H9 (cell line): ENCODE data around the gene ZNF101. TPM values are rescaled to one million over a fixed set of nuclear protein-coding genes. Genes with fewer than 3 reads are reported as not detected.

ENCODE experiments used
- DNase-seq: peaks from one replicate; pipeline ENCODE4 v3.0.0-alpha.2; 2017
- H2AFZ ChIP-seq: one replicate; pipeline ENCODE4 v1.6.1; 2013; ENCODE audit warnings: mild to moderate bottlenecking, low read length, control low read depth, moderate library complexity
- H2AK5ac ChIP-seq: 2 replicates; pipeline ENCODE4 v1.6.1; 2013; ENCODE audit warnings: low read length, control low read depth, mixed read lengths; ENCODE audit not compliant: insufficient read length
- H2BK120ac ChIP-seq: one replicate; pipeline ENCODE4 v1.6.1; 2013; ENCODE audit warnings: low read depth, mild to moderate bottlenecking, low read length, control low read depth, inconsistent platforms; ENCODE audit not compliant: poor library complexity, severe bottlenecking
- H2BK12ac ChIP-seq: 2 replicates; pipeline ENCODE4 v1.6.1; 2013; ENCODE audit warnings: low read length, control low read depth, mixed read lengths, low read depth; ENCODE audit not compliant: insufficient read length
- H2BK15ac ChIP-seq: 2 replicates; pipeline ENCODE4 v1.6.1; 2013; ENCODE audit warnings: low read depth, low read length, control low read depth
- H2BK20ac ChIP-seq: one replicate; pipeline ENCODE4 v1.6.1; 2013; ENCODE audit warnings: low read depth, mild to moderate bottlenecking, low read length, control low read depth, inconsistent platforms; ENCODE audit not compliant: poor library complexity, severe bottlenecking
- H2BK5ac ChIP-seq: 2 replicates; pipeline ENCODE4 v1.6.1; 2013; ENCODE audit warnings: low read length, control low read depth, mixed read lengths; ENCODE audit not compliant: insufficient read length
- H3K14ac ChIP-seq: 2 replicates; pipeline ENCODE4 v1.6.1; 2013; ENCODE audit warnings: low read length, control low read depth; ENCODE audit not compliant: insufficient read depth
- H3K18ac ChIP-seq: 2 replicates; pipeline ENCODE4 v1.6.1; 2013; ENCODE audit warnings: low read depth, mild to moderate bottlenecking, mixed read lengths, low read length, control low read depth; ENCODE audit not compliant: insufficient read length
- H3K23ac ChIP-seq: 2 replicates; pipeline ENCODE4 v1.6.1; 2013; ENCODE audit warnings: low read length, control low read depth, mixed read lengths, low read depth; ENCODE audit not compliant: insufficient read length
- H3K23me2 ChIP-seq: 2 replicates; pipeline ENCODE4 v1.6.1; 2013; ENCODE audit warnings: low read depth, mild to moderate bottlenecking, mixed read lengths, low read length, control low read depth; ENCODE audit not compliant: insufficient read length, poor library complexity, severe bottlenecking
- H3K27ac ChIP-seq: 2 replicates; pipeline ENCODE4 v1.5.1; 2013; ENCODE audit warnings: low read length, control low read depth, mixed read lengths, low read depth; ENCODE audit not compliant: insufficient read length
- H3K27me3 ChIP-seq: 2 replicates; pipeline ENCODE4 v1.6.1; 2013; ENCODE audit warnings: low read length, control low read depth, inconsistent platforms; ENCODE audit not compliant: insufficient read depth
- H3K4ac ChIP-seq: 2 replicates; pipeline ENCODE4 v1.6.1; 2013; ENCODE audit warnings: low read depth, mild to moderate bottlenecking, control low read depth, inconsistent platforms, low read length, moderate library complexity
- H3K4me1 ChIP-seq: 2 replicates; pipeline ENCODE4 v1.6.1; 2013; ENCODE audit warnings: low read length, control low read depth, inconsistent platforms; ENCODE audit not compliant: insufficient read depth
- H3K4me2 ChIP-seq: 2 replicates; pipeline ENCODE4 v1.6.1; 2013; ENCODE audit warnings: low read length, control low read depth, mixed read lengths; ENCODE audit not compliant: insufficient read length, insufficient read depth
- H3K56ac ChIP-seq: 2 replicates; pipeline ENCODE4 v1.6.1; 2013; ENCODE audit warnings: low read depth, mild to moderate bottlenecking, mixed read lengths, low read length, control low read depth; ENCODE audit not compliant: insufficient read length
- H3K79me1 ChIP-seq: 2 replicates; pipeline ENCODE4 v1.6.1; 2013; ENCODE audit warnings: low read depth, mild to moderate bottlenecking, moderate library complexity, low read length, control low read depth, inconsistent platforms; ENCODE audit not compliant: insufficient read depth, poor library complexity, severe bottlenecking
- H3K79me2 ChIP-seq: 2 replicates; pipeline ENCODE4 v1.6.1; 2013; ENCODE audit warnings: low read length, control low read depth, inconsistent platforms; ENCODE audit not compliant: insufficient read depth
- H3K9ac ChIP-seq: 2 replicates; pipeline ENCODE4 v1.6.1; 2013; ENCODE audit warnings: low read length, control low read depth, mixed read lengths; ENCODE audit not compliant: insufficient read length; ENCODE audit errors: extremely low read depth
- H3K9me3 ChIP-seq: one replicate; pipeline ENCODE4 v1.6.1; 2013; ENCODE audit warnings: low read depth, low read length, inconsistent platforms; ENCODE audit not compliant: control insufficient read depth
- H3T11ph ChIP-seq: one replicate; pipeline ENCODE4 v1.6.1; 2013; ENCODE audit warnings: mild to moderate bottlenecking, low read length, control low read depth, inconsistent platforms
- H4K20me1 ChIP-seq: one replicate; pipeline ENCODE4 v1.6.1; 2013; ENCODE audit not compliant: control insufficient read depth, insufficient read length, insufficient read depth
- H4K5ac ChIP-seq: 2 replicates; pipeline ENCODE4 v1.6.1; 2013; ENCODE audit warnings: low read depth, mild to moderate bottlenecking, mixed read lengths, low read length, control low read depth; ENCODE audit not compliant: insufficient read length
- H4K8ac ChIP-seq: replicated peaks from 2 replicates; pipeline ENCODE4 v1.6.1; 2013; ENCODE audit warnings: low read length, control low read depth, mixed read lengths, low read depth; ENCODE audit not compliant: insufficient read length
- H4K91ac ChIP-seq: 2 replicates; pipeline ENCODE4 v1.6.1; 2013; ENCODE audit warnings: low read depth, mild to moderate bottlenecking, moderate library complexity, mixed read lengths, low read length, control low read depth; ENCODE audit not compliant: insufficient read length
- H3K27ac Mint-ChIP-seq, 3 experiments: 2 replicates in 2 of 3; 3 replicates in 1 of 3; pipeline ENCODE4 v1.8.0; 2020 to 2021; ENCODE audit warnings: mixed read lengths in 3 of 3, mild to moderate bottlenecking in 1 of 3, moderate library complexity in 1 of 3
- H3K27me3 Mint-ChIP-seq: 2 replicates; pipeline ENCODE4 v1.8.0; 2021; ENCODE audit warnings: low read depth, mild to moderate bottlenecking, moderate library complexity, mixed read lengths
- H3K36me3 Mint-ChIP-seq, 3 experiments: 2 replicates in 2 of 3; 3 replicates in 1 of 3; pipeline ENCODE4 v1.8.0; 2020 to 2021; ENCODE audit warnings: low read depth in 3 of 3, mixed read lengths in 3 of 3; ENCODE audit not compliant: insufficient read depth in 1 of 3
- H3K4me1 Mint-ChIP-seq, 2 experiments: 2 replicates each; pipeline ENCODE4 v1.8.0; 2020; ENCODE audit warnings: mixed read lengths in 2 of 2
- H3K4me3 Mint-ChIP-seq, 2 experiments: 2 replicates in 1 of 2; 3 replicates in 1 of 2; pipeline ENCODE4 v1.8.0; 2020 to 2021; ENCODE audit warnings: mild to moderate bottlenecking in 2 of 2, mixed read lengths in 2 of 2, moderate library complexity in 1 of 2
- H3K9me3 Mint-ChIP-seq, 2 experiments: 2 replicates in 1 of 2; 3 replicates in 1 of 2; pipeline ENCODE4 v1.8.0; 2020; ENCODE audit warnings: mild to moderate bottlenecking in 2 of 2, mixed read lengths in 2 of 2, moderate library complexity in 1 of 2
- WGBS: extraction: QIAGEN DNeasy Blood & Tissue Kit; methylation state at CpG from one replicate; pipeline ENCODE4 v1.1.7; 2013; ENCODE audit warnings: missing lambda C conversion rate, low lambda C conversion rate, mixed read lengths; ENCODE audit not compliant: insufficient read length; ENCODE audit errors: extremely low coverage; 5-methylcytosine and 5-hydroxymethylcytosine counted together
- total RNA-seq: library from RNA; stranded (reverse); gene quantifications from 2 replicates; pipeline ENCODE4 v1.2.1, GENCODE V29; 2021
- TF ChIP-seq, protein P1 (sequence below): fragments of 200-600 bp; sonication (generic); conservative IDR thresholded peaks from 3 replicates; pipeline ENCODE4 v1.8.0; 2021; ENCODE audit warnings: antibody characterized with exemption, mild to moderate bottlenecking

The ZNF101 gene
- total RNA-seq, 1 experiment from 2014 or later = 46.9 TPM

DNA sequence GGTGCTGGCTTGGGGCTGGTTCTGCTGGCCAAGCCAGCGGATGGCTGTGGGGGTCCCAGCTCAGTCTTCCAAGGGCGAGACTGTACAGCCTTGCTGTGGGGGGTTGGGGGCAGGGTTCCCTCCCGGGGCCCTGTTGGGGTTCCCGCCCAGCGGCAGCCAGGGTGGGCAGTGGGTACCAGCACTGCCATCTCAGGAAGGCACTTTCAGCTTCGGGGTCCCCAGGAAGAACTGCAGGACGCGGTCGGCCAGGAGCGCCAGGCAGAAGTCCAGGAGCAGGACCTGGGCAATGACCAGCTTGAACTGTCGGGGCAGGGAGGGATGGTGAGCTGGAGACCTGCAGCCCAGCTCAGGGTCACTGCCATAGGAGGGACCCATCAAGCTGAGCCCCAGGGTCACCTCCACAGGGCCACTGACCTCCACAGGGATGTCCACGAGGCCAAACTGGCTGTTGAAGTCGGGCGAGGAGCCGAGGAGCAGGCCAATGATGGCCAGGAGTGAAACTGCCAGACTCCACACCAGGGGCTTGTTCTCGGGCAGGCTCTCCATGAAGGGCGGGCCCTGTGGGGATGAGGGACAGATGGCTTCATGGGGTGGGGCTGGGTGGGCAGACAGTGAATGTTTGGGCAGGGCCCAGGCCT, 23.3 kb upstream of the ZNF101 start:
- peaks cover 8% of the 10 kb centered on the region for H3K23me2 ChIP-seq
- no CpG with 5 or more reads among the region's 17 CpGs for WGBS
- no peaks in the 10 kb centered on the region for H3K9me3 Mint-ChIP-seq

More for the DNA sequence above, 23.3 kb upstream of the ZNF101 start:
- no peak for DNase-seq
- no peaks in the 10 kb centered on the region for H3K79me1 ChIP-seq
- no peaks in the 10 kb centered on the region for H3K27me3 ChIP-seq
- no peaks in the 10 kb centered on the region for H3K79me2 ChIP-seq
- H2BK120ac ChIP-seq = no peak overlapping the region
- no peak overlapping the region for H3K23ac ChIP-seq
- H2AK5ac ChIP-seq = no peak overlapping the region
- H2BK5ac ChIP-seq = no peak overlapping the region
- H3K36me3 Mint-ChIP-seq = peaks cover 19 to 58% (median 49%) of the 10 kb centered on the region in 3 experiments; a peak in 6 of 7 replicates
- H2BK20ac ChIP-seq = no peak overlapping the region
- H3K4me3 Mint-ChIP-seq = no peak overlapping the region
- no peaks in the 10 kb centered on the region for H4K20me1 ChIP-seq
- no peak overlapping the region for H2BK15ac ChIP-seq
- H3K9me3 ChIP-seq = no peaks in the 10 kb centered on the region
- no peaks in the 10 kb centered on the region for H3K27me3 Mint-ChIP-seq
- H3K27ac Mint-ChIP-seq = no peak overlapping the region
- no peak overlapping the region for H3K4me2 ChIP-seq
- no peak overlapping the region for H3K4ac ChIP-seq
- H3K14ac ChIP-seq = no peak overlapping the region
- peaks cover 6 to 8% of the 10 kb centered on the region in 2 experiments for H3K4me1 Mint-ChIP-seq
- H3K9ac ChIP-seq = no peak overlapping the region
- H4K5ac ChIP-seq = no peak overlapping the region
- no peak overlapping the region for H3K27ac ChIP-seq
- no peak overlapping the region for H4K8ac ChIP-seq
- H3K18ac ChIP-seq = no peak overlapping the region
- H3K56ac ChIP-seq = no peak overlapping the region
- H2AFZ ChIP-seq = no peak overlapping the region
- H2BK12ac ChIP-seq = no peak overlapping the region
- no peak overlapping the region for H3T11ph ChIP-seq
- TF ChIP-seq, protein P1, sequence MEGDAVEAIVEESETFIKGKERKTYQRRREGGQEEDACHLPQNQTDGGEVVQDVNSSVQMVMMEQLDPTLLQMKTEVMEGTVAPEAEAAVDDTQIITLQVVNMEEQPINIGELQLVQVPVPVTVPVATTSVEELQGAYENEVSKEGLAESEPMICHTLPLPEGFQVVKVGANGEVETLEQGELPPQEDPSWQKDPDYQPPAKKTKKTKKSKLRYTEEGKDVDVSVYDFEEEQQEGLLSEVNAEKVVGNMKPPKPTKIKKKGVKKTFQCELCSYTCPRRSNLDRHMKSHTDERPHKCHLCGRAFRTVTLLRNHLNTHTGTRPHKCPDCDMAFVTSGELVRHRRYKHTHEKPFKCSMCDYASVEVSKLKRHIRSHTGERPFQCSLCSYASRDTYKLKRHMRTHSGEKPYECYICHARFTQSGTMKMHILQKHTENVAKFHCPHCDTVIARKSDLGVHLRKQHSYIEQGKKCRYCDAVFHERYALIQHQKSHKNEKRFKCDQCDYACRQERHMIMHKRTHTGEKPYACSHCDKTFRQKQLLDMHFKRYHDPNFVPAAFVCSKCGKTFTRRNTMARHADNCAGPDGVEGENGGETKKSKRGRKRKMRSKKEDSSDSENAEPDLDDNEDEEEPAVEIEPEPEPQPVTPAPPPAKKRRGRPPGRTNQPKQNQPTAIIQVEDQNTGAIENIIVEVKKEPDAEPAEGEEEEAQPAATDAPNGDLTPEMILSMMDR = no peak
- H4K91ac ChIP-seq = no peak overlapping the region
- no peaks in the 10 kb centered on the region for H3K4me1 ChIP-seq
